ENCODE measurements around the gene MEN1.

GRCh38 chr11:64796047-64796756, 14.1 kb downstream of the MEN1 start:
- TF ChIP-seq POLR2A (IDR thresholded peaks at IDR 0.05) (no peak), CTCF (IDR thresholded peaks at IDR 0.05) (no peak)

Data from adrenal gland (tissue), 5 donors.